ACC112 (cell line): ENCODE results near the gene ARL10.
A peak's percentile ranks its signal among the peaks of the same experiment; 100 is the strongest.

Source experiments
- H2AFZ ChIP-seq: fragments of 200-600 bp; sonication (generic); one replicate; pipeline ENCODE4 v1.6.0; 2017; ENCODE audit warnings: antibody characterized with exemption, low read length; ENCODE audit not compliant: unreplicated experiment
- H3K27ac ChIP-seq: fragments of 200-600 bp; sonication (generic); 2 replicates; pipeline ENCODE4 v1.5.1; 2014; ENCODE audit warnings: low read depth, mild to moderate bottlenecking, antibody characterized with exemption, low read length, moderate library complexity
- H3K27me3 ChIP-seq: fragments of 200-600 bp; sonication (generic); 2 replicates; pipeline ENCODE4 v1.6.1; 2014; ENCODE audit warnings: mild to moderate bottlenecking, antibody characterized with exemption, low read length, moderate library complexity, mixed read lengths; ENCODE audit not compliant: insufficient read depth
- H3K36me3 ChIP-seq: fragments of 200-600 bp; sonication (generic); 2 replicates; pipeline ENCODE4 v1.6.1; 2016; ENCODE audit warnings: mild to moderate bottlenecking, antibody characterized with exemption, low read length, moderate library complexity, mixed read lengths; ENCODE audit not compliant: insufficient read depth
- H3K4me1 ChIP-seq: fragments of 200-600 bp; sonication (generic); one replicate; pipeline ENCODE4 v1.6.1; 2016; ENCODE audit warnings: low read length, mixed read lengths; ENCODE audit not compliant: insufficient read depth, unreplicated experiment, control insufficient read depth
- H3K4me3 ChIP-seq: fragments of 200-600 bp; sonication (generic); 2 replicates; pipeline ENCODE4 v1.5.1; 2014; ENCODE audit warnings: mild to moderate bottlenecking, low read depth, low read length
- H3K79me2 ChIP-seq: fragments of 200-600 bp; sonication (generic); one replicate; pipeline ENCODE4 v1.6.0; 2016; ENCODE audit warnings: low read length; ENCODE audit not compliant: control insufficient read depth, unreplicated experiment, insufficient read depth

ARL10 gene

GRCh38 chr5:176342766-176343458 lies 22.4 kb upstream of the ARL10 start:
- Histone ChIP-seq H3K4me1 (peaks cover 2% of the 10 kb centered on the region), H3K79me2 (no peaks in the 10 kb centered on the region), H3K36me3 (peaks cover 14% of the 10 kb centered on the region), H2AFZ (no peak overlapping the region), H3K4me3 (no peak overlapping the region), H3K27me3 (no peaks in the 10 kb centered on the region), H3K27ac (no peak overlapping the region)

GRCh38 chr5:176350416-176350815 lies 14.9 kb upstream of the ARL10 start:
- H3K4me1 ChIP-seq = no peaks in the 10 kb centered on the region
- no peak overlapping the region for H3K27ac ChIP-seq
- H3K36me3 ChIP-seq = peaks cover 45% of the 10 kb centered on the region
- H3K27me3 ChIP-seq = no peaks in the 10 kb centered on the region
- no peak overlapping the region for H2AFZ ChIP-seq
- H3K79me2 ChIP-seq = peaks cover 34% of the 10 kb centered on the region
- no peak overlapping the region for H3K4me3 ChIP-seq

- H3K27me3 ChIP-seq = no peaks in the 10 kb centered on the region
- no peak overlapping the region for H3K27ac ChIP-seq
- H2AFZ ChIP-seq = no peak overlapping the region
- peaks cover 42% of the 10 kb centered on the region for H3K36me3 ChIP-seq
- peaks cover 48% of the 10 kb centered on the region for H3K79me2 ChIP-seq
- H3K4me3 ChIP-seq = no peak overlapping the region
- no peaks in the 10 kb centered on the region for H3K4me1 ChIP-seq
Measured at GRCh38 chr5:176352116-176352878, 13.0 kb upstream of the ARL10 start.

GRCh38 chr5:176353533-176353932 lies 11.8 kb upstream of the ARL10 start:
- Histone ChIP-seq H3K4me3 (no peak overlapping the region), H3K36me3 (peaks cover 36% of the 10 kb centered on the region), H2AFZ (no peak overlapping the region), H3K27me3 (no peaks in the 10 kb centered on the region), H3K4me1 (no peaks in the 10 kb centered on the region), H3K79me2 (peaks cover 57% of the 10 kb centered on the region), H3K27ac (no peak overlapping the region)

- Histone ChIP-seq H2AFZ (no peak overlapping the region), H3K27me3 (no peaks in the 10 kb centered on the region), H3K27ac (no peak overlapping the region), H3K4me3 (no peak overlapping the region), H3K4me1 (peaks cover 5% of the 10 kb centered on the region), H3K36me3 (peaks cover 24% of the 10 kb centered on the region), H3K79me2 (peaks cover 64% of the 10 kb centered on the region)
Measured at GRCh38 chr5:176355400-176356178, 9.7 kb upstream of the ARL10 start.

- no peak overlapping the region for H3K27ac ChIP-seq
- no peaks in the 10 kb centered on the region for H3K27me3 ChIP-seq
- no peak overlapping the region for H3K4me3 ChIP-seq
- no peak overlapping the region for H2AFZ ChIP-seq
- H3K4me1 ChIP-seq = peaks cover 5% of the 10 kb centered on the region
- H3K79me2 ChIP-seq = peaks cover 70% of the 10 kb centered on the region
- H3K36me3 ChIP-seq = peaks cover 21% of the 10 kb centered on the region
Measured at GRCh38 chr5:176356179-176356566, 9.1 kb upstream of the ARL10 start.

GRCh38 chr5:176359658-176360057 lies 5.6 kb upstream of the ARL10 start:
- Histone ChIP-seq H3K4me3 (peak overlapping the region; percentile 94; the same call in 1 of the 2 replicates), H3K27me3 (no peaks in the 10 kb centered on the region), H2AFZ (no peak overlapping the region), H3K79me2 (peaks cover 51% of the 10 kb centered on the region), H3K4me1 (peaks cover 5% of the 10 kb centered on the region), H3K36me3 (peaks cover 8% of the 10 kb centered on the region), H3K27ac (no peak overlapping the region)

- Histone ChIP-seq H2AFZ (peak overlapping the region; percentile 82), H3K4me1 (peaks cover 5% of the 10 kb centered on the region), H3K27me3 (no peaks in the 10 kb centered on the region), H3K27ac (no peak overlapping the region), H3K36me3 (peaks cover 8% of the 10 kb centered on the region), H3K4me3 (peak overlapping the region; percentile 94), H3K79me2 (peaks cover 40% of the 10 kb centered on the region)
Measured at GRCh38 chr5:176360894-176361436, 4.3 kb upstream of the ARL10 start.

- peaks cover 8% of the 10 kb centered on the region for H3K36me3 ChIP-seq
- peaks cover 5% of the 10 kb centered on the region for H3K4me1 ChIP-seq
Measured at GRCh38 chr5:176361437-176362232, 3.7 kb upstream of the ARL10 start, which contains the start of gene KIAA1191. TSS of gene KIAA1191 (minus strand) at chr5:176361764. CDS start at chr5:176359508, 2,256 bp downstream.

GRCh38 chr5:176362233-176362490 lies 3.1 kb upstream of the ARL10 start:
- Histone ChIP-seq H3K27ac (no peak overlapping the region), H3K79me2 (peaks cover 44% of the 10 kb centered on the region), H3K4me1 (peaks cover 6% of the 10 kb centered on the region), H3K4me3 (peak overlapping the region; percentile 94), H3K27me3 (no peaks in the 10 kb centered on the region), H2AFZ (peak overlapping the region; percentile 11), H3K36me3 (peaks cover 8% of the 10 kb centered on the region)

More at GRCh38 chr5:176361437-176362232, 3.7 kb upstream of the ARL10 start, which contains the start of gene KIAA1191:
- H3K4me3 ChIP-seq = peak within 1 kb of the TSS; percentile 94
- no peaks in the 10 kb centered on the region for H3K27me3 ChIP-seq
- peak within 1 kb of the TSS; percentile 82 for H2AFZ ChIP-seq
- H3K27ac ChIP-seq = no peak within 1 kb of the TSS
- peaks cover 40% of the 10 kb centered on the region for H3K79me2 ChIP-seq
